Right kidney (tissue), 1 donor: ENCODE measurements around the gene SLCO3A1.
"Not testable (repeated sequence)": the region's sequence is repeated elsewhere in the genome, so short reads cannot be mapped to it uniquely, and the experiment has no call there.

ENCODE experiments used
- DNase-seq: peaks from one replicate; pipeline ENCODE4 v3.0.0-alpha.2; 2016

Gene SLCO3A1

DNA sequence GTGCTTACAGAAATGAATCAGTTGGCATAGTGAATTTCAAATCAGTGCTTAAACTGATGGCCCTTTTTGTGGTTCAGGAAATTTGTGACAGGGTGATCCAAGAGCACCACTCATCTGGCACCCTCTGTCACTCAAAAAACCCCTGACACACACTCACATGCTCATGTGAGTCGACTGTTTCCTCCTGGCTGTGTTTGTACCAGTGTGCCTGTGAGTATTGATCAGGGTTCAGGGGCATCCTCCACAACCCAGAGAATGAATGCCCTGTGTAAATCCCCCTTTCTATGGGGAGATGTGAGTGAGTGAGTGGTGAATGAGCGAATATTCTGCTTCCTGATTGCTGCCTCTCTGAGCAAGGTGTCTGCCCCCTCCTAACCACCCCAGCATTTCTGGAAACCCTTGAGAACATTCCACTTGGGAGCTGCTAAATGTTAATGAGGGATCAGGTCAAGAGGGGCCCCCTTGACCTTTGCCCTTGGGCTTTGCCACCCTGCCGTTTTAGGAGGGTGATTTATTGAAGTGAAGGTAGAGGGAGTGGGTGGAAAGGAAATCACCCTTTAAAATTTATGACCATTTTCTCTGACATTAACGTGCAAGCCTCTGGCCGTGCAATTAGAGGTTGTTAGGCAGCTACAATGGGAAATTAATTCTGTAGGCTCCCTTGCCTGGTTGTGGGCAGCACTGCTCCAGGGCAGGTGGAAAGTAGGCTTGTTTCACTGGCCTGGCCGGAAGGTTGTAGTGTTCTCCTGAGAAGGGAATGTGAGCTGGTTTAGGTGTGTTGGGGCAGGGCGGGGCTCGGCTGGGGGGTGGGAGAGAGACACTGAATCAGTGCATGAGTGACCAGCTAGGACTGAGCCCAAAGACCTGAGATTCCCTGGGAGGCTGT lies 87.2 kb downstream of the SLCO3A1 start:
- DNase-seq, result peak; percentile 34

DNA sequence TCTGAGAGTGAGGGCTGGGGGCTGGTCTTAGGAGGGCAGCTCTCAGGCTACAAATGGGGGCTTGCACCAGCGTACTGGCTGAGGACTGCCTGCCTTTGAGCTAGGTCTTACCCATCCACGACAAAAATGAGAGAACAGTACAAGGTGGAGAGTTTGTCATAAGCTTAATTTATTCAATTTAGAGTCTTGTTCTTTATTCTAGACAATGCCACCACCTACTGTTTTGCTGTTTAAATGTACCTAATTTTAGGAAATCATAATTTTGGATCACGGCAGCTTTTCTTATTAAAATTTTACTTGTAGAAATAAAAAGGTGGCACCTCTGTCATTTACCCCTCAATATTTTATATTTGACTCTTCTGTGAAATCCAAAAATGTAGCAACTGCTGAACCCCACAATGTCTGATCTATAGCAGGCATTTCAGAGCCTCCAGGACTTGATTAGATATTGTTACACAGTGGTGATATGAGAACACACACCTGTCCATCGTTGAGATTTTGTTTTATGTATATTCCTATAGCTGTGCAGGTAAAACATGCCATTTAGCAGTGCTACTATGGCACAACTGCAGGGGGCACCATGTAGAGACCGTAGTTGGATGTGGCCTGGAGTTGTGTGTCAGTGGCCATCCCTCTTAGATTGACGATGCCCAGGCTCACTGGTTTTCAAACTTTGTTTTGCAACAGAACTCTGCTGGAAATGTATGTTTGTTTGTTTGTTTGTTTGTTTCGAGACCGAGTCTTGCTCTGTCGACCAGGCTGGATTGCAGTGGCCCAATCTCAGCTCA lies 88.6 kb downstream of the SLCO3A1 start:
- DNase-seq, result peak; percentile 16

DNA sequence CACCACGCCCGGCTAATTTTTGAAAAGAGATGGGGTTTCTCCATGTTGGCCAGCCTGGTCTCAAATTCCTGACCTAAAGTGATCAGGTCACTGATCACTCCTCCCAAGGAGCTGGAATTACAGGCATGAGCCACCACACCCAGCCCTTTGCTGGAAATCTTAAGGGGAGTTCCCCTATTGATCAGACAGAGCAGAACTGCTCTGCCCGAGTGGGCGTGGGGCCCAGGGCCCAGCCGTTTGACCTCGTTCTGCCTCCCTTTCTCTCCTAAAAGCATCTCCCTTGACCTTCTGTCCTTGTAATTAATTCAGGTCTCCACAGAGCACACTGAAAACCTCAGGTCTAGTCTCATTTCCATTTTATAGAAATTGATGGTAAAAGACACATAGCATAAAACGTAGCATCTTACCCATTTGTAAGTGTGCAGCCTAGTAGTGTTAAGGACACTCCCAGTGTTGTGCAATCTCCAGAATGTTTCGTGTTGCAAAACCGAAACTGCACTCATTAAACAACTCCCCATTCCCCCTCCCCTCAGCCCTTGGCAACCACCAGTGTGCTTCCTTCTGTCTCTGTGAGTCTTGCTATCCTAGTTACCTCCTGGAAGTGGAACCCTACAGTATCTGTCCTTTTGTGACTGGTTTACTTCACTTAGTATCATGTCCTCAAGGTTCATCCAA lies 89.3 kb downstream of the SLCO3A1 start:
- DNase-seq, result peak; percentile 34

DNA sequence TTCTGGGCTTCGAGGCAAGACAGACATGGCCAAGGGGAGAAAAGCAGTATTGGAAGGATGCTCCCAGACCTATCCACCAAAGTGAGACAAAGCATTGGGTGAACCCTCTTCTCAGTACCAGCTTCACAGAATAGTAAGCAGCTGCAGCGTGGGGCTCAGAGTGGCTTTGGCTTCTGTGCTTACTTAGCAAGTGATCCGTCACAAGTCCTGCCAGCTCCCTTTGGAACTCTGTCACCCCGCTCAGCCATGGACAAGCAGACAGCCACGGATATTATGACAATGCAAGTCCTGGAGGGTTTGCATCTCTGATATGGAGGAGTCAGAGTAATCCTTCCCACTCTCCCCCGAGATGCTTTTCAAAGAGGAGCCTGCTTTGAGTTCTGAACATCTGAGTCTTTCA lies 90.8 kb downstream of the SLCO3A1 start:
- DNase-seq, result no peak

DNA sequence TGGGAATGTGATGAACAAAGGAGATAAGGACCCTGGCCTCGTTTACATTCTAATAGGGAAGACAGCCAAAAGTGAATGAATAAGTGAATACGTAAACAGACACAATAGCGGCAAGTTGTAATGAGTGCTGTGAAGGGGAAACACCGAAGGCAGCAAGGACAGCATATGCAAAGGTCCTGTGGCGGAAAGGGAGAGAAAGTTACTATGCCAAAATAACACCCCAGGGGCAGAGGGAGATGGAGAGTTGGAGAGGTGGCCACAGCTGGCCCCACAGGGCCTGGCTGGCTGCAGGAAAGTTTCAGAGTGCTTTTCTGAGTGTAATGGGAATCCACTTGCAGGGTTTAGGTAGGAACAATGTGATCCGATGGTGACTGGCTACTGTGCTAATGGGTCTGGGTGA lies 91.9 kb downstream of the SLCO3A1 start:
- DNase-seq, result no peak

DNA sequence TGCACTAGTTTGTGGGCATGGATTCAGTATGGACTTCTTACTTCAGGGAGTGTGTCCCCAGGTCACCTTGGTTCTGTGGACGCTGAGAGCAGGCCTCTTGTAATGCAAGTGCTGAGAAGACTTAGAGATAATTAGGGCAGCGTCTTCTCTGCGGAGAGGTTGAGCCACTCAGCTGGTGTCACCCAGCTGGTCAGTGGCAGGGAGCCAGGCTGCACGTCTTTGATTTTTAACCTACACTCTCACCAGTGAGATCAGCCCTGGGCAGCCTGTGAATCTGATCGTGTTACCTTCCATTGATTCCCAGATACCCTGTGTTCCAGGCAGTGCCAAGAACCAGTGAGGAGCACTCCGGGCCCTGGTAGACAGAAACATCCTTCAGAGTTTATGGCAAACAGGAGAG lies 92.6 kb downstream of the SLCO3A1 start:
- no peak for DNase-seq

DNA sequence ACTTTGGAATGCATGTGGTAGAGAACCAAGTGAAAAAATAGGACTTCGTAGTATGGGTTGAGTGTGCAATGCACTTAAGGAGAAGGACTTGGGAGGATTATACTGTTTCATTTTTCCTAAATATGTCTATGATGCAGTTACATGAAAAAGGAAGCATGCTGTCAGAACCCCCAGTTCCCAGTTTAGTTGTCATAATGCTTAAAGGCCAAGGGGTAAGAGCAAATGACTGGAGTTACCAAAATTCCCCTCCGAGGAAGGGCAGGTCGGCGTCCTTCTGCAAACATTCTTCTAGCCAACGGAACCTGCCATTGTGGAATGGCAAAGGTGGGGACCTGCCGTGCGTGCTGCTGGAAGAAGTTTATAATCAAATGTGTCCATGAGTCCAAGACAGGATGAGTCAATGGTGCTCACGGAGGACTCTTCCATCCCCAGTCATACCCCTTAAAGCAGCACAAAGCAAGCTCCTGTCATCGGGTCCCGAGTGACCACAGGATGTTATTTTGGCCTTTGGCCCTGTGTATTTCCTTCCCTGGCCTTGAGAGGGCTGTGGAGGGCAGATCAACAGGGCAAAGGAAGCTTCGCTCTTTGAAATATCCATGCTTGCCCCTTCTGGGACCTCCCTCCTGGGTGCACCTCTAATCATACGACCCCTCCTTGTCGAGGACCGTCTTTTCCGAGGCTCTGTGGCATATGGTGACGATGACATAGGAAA lies 93.2 kb downstream of the SLCO3A1 start:
- no peak for DNase-seq

DNA sequence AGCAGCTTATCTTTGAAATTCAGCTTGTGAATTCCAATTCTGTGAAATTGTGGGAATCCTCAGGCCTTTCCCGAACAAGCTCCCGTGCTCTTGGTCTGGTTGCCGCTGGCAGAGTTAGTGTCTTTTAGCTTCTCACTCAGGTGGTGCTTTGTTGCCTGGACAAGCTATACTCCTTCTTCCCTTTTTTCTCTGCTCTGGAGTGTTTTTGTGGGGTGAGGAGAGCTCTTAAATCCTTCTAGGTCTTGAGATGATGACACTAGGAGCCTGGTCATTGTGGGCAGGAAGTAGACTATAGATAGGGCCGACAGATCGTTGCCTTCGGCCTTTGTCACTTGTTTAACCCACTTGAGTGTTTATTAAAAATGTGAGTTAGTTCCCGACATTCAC lies 93.8 kb downstream of the SLCO3A1 start:
- DNase-seq, result no peak

DNA sequence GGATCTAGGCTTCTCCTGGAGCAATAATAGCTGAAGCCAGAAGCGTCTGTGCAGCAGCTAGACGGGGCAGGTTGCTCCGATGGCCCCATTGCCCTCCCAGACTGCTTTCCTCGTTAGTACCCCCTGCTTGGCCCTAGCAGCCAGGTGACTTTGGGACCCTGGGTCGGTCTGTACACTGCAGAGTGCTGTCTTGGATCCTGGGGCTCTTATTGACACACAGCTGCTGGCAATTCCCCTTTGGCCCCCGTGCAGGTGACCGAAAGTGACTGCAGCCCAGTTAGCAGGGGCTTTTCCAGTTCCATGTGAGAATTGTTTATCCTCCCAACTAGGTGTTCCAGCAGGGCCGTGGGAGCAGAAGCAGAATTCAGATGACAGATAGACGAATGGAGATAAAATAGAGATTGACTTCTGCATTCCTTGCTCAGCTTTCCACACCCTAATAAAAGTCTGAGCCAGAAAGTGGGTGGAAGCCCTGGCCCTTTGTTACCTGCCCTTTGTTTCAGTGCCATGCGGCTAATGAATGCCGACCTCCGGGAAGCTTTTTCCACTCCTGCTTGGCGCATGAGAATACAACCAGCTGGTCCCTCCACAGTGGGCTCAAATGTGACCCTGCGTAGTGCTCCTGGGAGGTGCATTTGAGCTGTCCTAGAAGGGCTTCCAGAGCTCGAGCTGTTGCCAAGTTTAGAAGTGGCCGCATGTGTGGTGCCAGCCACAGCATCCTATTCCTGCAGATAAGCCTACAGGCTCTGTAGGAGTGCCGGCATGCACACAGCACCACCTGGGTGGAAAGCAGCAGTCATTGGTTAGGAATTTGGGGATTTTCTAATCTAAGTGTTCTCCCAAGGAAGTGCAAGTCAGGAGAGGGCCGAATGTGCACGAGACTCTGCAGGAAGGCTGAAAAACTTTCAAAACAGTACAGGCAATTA lies 94.4 kb downstream of the SLCO3A1 start:
- DNase-seq, result no peak

DNA sequence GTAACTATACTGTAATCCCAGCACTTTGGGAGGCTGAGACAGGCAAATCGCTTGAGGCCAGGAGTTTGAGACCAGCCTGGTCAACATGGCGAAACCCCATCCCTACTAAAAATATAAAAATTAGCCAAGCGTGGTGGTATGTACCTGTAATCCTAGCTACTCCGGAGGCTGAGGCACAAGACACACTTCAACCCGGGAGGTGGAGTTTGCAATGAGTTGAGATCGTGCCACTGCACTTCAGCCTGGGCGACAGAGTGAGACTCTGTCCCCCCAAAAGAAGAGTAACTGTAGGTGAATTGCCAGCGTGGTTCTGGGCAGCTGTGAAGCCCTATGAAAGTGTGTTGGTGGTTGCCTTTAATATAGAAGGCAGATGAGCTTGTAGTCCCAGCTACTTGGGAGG lies 95.9 kb downstream of the SLCO3A1 start:
- DNase-seq, result no peak

DNA sequence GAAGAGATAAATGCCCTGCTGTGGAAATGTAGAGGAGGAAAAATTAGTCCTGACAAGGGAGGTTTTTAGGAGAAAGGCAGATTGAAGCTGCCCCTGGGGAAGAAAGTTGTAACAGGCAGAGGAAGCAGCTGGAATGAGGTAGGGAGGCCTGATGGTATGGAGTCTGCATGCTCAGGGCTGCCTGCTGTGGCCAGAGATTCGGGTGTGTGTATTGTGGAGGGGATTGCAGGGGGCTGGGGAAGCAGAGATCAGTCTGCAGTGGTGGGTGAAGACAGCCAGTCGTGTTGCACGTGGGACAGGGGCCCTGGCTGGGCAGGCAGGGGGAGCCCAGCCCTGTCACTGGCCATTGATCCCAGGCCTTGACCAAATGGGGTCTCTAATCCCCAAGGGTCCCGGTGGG lies 96.5 kb downstream of the SLCO3A1 start:
- DNase-seq, result no peak

DNA sequence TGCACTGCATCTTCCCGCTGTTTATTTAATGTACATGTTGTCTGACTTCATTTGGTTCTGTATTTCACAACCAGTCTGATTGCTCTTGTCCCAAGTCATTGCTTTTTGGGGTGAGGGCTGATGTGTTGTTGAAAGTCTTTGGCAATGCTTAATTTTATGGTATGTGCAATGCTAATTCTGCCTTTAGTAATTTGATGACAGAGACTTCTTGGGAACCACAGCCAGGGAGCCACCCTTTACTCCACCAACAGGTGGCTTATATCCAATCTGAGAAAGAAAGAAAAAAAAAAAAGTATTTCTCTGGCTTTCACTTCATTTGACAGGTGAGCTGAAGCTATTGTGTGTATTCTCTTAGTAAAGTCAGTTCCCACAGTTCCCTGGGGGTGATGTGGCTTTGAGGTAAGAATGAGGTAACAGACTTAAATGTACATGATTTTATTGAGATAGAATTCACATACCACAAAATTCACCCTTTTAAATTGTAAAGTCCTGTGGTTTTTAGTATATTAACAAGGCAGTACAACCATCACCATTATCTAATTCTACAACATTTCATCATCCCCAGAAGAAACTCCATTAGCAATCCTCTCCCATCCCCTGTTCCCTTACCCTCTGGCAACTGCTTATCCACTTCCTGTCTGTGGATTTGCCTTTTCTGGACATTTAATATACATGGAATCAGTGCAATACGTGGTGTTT lies 97.3 kb downstream of the SLCO3A1 start:
- DNase-seq, result no peak

DNA sequence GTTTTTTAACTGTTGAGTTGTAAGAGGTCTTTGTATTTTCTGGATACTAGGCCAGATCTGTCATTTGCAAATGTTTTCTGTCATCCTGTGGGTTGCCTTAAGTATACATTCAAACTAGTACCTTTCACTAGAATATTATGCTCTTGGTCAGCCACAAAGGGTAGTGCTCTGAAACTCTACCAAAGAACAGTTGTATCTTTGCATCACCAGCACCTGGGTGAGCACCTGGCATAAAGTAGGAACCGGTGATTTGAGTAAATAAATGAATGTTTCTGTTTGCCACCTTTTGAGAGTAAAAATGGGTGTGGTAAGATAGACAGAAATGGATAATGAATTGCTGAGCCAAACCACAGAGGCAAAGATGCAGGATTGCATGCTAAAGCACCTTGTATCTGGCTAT lies 98.7 kb downstream of the SLCO3A1 start:
- DNase-seq, result no peak

DNA sequence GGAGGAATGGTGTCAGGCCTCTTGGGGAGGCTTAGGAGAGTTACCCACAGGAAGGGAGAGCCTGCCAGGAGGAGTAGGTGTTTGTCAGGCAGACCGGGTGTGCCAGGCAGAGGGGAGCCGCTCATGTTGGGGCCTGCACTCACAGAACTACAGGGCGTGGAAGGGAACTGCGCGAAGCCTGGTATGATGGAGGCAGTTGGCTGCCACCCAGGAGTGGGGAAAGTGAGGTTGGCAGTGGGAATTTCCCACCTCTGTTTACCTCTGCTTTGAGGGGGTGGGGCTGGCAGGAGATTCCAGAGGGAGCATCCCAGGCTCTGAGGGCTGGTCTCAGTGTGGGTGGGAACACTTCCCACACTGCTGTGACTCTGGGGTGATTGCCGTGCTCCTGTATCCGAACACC lies 99.9 kb downstream of the SLCO3A1 start:
- no peak for DNase-seq

DNA sequence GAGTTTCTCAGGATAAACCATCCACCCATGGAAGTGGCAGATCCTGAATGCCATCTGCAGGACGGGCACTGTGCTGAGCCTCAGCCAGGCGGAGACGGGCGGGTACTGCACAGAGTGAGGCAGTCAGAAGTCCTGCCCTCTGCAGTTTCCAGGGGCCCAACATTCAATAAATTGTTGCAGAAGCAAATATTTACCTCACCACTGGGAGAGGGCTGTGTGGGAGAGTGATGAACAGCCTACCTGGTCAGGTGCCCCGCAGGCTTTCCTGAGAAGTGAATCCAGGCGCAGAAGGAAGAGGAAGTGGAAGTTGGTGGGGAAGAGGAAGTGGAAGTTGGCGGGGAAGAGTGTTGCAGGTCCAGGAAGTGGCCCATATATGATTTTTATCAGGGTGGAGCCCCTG lies 100.8 kb downstream of the SLCO3A1 start:
- DNase-seq, result no peak

DNA sequence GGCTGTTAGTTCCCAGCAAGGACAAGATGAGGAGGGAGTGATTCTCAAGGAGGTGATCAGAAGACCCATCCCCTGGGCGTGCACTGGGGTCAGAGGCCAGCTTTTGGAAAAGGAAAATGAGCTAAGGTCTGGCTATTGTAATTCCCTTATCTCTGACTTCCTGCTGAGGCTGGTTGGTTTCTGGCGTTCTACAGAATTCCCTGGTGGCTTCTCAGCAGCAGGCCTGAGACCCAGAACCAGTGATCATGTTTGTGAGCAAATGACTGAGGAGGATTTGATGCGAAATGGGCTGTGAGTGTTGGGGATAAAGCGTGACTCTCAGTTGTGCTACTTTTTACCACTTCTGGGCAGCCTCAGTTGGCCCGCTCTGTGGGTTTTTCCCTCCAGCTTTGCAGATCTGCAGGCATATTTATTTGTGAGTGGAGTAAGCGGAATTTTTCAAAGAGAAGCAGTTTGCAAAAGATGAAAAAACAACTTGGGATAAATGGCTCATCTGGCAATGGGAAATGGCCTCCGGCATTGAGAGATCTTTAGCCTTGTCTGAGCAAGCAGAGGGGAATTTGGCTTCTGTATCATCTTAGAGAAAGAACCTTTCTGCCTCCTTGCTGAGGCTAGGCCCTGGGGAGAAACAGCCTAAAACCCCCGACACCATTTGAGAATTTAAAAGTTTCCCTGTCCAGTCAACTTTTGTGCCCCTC lies 102.7 kb downstream of the SLCO3A1 start:
- DNase-seq, result no peak

DNA sequence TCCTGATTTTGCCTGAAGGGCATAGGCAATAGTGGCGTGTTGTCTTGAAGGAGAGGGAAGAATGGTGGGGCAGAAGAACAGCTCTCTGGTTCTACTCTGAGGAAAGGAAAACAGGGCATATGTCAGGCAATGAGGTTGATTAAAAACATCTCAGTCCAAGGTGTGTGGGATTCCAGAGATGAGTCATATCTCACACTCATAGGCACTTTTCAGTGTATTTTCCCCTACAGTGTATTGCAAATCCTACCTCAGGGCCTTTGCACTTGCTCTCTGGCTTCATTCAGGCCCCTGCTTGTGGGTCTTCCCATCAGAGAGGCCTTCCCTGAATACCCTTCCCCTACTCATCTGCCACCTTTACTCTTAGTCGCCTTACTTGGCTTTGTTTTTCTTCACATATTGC lies 107.8 kb downstream of the SLCO3A1 start:
- DNase-seq, result no peak

DNA sequence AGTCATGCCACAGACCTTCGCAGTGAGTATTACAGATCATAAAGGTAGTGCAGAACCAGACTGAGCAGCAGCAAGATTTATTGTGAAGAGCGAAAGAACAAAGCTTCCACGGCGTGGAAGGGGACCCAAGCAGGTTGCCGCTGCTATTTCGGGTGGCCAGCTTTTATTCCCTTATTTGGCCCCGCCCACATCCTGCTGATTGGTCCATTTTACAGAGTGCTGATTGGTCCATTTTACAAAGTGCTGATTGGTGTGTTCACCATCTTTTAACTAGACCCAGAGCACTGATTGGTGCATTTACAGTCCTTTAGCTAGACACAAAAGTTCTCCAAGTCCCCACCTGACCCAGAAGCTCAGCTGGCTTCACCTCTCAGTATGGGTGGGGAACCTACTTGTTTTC lies 110.2 kb downstream of the SLCO3A1 start:
- DNase-seq, result not testable (repeated sequence)

DNA sequence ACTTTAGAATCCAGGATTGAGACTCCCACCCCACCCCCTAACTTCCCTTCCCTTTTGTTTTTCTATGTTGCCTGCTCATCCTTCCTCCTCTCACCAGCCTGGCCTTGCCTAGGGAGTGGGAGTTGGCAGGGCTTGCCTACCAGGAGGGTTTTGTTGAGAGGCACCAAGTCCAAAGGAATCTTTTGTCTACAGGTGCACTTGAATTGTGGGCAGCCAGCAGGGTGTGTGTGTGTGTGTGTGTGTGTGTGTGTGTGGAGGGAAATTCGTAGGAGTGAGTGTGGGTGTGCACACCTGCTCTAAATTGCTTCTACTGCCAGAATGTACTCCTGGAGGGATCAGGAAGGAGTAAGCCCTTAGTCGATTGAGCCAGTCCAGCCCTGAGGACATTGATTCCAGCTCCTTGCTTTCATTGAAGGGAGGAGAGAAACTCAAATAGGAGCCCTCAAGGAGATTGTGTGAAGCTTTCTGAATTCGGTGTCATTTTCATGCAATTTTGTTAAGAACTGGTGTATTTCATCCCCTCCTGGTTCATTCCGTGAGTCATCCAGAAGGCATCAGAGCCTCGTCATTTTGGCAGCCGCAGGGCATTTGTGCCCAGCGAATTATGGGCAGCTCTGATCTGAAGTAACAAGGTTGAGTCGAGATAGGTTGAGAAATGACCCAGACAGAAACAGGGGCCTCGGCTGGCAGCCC lies 112.1 kb downstream of the SLCO3A1 start:
- DNase-seq, result no peak

DNA sequence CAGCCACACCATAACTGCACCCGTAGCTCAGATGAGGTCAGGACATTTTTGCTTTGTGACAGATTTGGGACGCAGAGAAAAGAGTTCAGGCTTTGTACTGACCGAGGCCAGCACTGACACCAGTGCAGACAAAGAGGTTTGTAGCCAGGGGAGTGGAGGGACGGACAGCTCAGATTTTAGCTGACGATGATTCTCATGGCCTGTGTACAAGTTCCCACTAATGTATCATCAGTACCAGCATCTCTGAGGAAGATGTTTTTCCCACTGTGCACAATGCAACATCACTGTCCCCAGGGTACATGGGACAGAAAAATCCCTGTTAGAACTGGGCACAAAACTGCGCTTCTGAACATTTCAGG lies 112.7 kb downstream of the SLCO3A1 start:
- no peak for DNase-seq
